Stimulated activated CD8-positive, alpha-beta memory T cell treated with anti-CD3 and anti-CD28 coated beads, Interleukin-7, amount 100 ng/mL, for 1 hour (primary cell): ENCODE data around the gene CDC37.
A peak's percentile ranks its signal among the peaks of the same experiment; 100 is the strongest.
"Not testable (repeated sequence)": the region's sequence is repeated elsewhere in the genome, so short reads cannot be mapped to it uniquely, and the experiment has no call there.

Experiments used
- DNase-seq, 2 donors: peaks; one replicate each; pipeline ENCODE4 v3.0.0-alpha.2; 2020; ENCODE audit warnings: low read depth in 2 of 2

CDC37 gene

DNA sequence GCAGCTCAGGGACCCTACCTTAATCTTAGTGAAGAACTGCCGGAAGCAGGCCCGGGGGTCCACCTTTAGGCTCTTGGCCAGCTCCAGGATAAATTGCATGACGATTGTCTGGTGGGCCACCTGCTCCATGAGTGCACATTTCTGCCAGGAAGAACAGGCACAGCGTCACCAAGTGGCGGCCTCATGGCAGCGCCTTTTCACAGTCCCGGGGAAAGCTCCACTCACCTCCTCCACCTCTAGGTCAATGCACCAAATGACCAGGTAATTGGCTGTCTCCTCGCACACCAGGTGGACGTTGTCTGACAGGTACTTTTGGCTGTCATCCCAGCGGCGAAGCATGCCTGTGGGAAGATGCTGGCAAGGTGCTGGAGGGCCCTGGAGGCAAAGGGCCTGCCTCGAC, 8.3 kb downstream of the CDC37 start:
- DNase-seq: no peak

DNA sequence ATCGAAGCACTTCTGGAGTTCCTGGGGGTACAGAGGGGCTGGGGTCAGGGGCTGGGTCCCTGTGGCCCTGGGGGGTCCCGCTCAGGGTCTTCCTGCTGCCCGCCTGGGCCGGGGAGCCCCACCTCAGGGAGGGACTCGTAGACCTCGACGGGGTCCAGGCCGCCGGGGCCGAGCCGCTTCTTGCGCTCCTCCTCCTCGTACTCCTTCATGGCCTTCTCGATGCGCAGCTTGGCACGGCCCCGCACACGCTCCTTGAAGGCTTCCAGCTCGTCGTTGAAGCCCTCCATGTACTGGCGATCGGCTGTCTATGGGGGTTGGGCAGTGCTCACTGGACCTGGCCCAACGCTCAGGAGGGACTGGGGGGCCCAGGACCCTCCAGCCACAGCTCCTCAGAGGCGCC, 10.2 kb downstream of the CDC37 start:
- DNase-seq: no peak

DNA sequence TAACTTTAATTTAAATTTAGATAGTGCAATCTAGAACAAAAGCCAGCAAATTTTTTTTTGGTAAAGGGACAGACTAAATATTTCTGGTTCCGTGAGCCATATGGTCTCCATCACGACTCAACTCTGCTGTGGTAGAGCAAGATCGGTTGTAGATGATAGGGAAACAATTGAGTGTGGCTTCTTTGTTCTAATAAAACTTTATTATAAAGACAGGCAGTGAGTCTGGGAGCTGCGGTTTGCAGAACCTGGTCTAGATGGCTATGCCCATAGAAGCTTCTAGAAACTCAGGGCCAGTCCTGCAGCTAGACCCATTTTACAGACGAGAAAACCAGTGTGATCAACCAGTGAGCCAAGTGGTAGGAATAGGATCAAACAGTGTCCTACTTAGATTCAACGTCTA, 11.2 kb downstream of the CDC37 start:
- no peak for DNase-seq

DNA sequence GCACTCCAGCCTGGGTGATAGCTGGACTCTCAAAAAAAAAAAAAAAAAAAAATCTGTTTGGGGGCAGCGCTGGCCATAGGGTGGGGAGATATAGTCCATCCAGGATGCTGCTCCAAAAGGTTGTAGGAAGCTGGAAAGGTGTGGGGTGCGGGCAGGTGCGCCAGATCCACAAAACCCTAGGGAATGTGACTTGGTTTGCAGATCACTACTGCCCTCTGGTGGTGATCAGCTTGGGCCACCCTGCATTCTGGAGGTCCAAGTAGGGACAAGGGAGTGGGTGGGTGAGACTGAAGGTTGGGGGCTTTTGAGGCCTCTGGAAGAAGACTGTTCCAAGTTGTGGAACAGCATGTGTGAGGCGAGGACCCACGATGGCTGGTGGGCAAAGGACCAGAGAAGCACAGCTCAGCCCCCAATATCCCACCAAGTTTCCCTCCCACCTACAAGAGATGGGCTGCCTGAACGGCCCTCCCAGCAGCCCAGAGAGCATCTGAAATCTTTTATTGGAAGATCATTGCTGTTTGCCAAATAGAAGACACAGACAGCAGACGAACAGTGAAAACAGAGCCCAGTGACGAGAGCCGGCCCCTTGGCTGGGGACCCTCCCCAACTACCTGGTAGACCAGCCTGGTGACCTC, 12.6 kb downstream of the CDC37 start:
- peak in 1 of 2 donors; percentile 45 for DNase-seq

DNA sequence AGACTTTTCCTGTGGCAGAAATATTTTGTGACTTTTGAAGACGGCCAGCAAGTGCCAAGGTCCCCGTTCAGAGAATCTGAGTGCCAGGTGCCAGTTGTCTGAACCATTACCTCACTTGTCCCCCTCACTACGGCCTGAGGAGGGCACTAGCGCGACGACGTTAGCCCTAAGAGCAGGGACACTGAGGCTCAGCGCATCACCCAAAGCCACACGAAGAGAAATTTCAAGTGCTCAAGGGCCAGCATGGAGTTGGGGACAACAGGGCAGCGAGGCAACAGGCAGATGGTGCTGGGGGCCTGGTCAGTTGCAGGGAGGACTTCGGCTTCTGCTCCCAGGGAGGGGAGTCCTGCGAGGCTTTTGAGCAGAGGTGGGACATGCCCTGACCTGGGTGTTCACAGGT, 13.5 kb downstream of the CDC37 start:
- no peak for DNase-seq

DNA sequence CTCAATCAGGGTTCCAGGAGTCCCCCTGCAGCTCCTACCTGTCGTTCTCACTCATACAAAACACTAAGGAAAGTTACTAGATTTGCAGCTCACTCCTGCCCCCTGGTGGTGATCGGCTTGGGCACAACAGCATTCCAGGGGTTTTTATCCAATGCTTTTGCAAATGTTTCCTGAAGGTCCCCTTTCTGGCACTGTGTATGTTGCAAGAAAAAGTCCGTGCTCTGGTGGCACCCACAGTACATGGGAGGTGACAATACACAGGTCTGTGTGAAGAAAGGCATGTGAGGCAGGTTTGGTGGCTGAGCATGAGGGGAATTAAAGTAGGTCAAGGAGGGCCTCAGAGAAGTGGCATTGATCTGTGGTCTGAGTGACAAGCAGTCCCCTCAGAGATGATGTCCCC, 14.4 kb downstream of the CDC37 start:
- DNase-seq: peak; percentile 63 to 88

DNA sequence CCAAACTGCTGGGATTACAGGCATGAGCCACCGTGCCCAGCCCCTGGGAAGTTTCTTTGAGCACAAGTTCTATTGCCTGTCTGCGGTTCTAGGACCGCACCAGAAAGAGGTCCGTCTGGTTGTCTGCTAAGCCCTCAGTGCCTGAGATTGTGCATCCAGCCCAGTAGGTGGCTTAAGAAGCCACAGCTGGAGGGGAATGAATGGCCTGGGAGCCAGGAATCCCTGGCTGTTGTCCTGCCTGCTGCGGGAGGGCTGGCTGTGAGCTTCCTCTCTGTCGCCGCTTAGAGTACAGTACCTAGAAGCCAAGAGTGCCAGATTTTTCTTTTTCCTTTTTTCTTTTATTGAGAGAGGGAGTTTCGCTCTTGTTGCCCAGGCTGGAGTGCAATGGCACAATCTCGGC, 18.8 kb downstream of the CDC37 start:
- no peak for DNase-seq

DNA sequence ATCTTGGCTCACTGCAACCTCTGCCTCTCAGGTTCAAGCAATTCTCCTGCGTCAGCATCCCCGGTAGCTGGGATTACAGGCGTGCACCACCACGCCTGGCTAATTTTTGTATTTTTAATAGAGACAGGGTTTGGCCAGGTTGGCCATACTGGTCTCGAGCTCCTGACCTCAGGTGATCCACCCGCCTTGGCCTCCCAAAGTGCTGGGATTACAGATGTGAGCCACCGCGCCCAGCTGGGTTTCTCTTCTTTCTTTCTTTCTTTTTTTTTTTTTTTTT, 20.2 kb downstream of the CDC37 start:
- not testable (repeated sequence) for DNase-seq

DNA sequence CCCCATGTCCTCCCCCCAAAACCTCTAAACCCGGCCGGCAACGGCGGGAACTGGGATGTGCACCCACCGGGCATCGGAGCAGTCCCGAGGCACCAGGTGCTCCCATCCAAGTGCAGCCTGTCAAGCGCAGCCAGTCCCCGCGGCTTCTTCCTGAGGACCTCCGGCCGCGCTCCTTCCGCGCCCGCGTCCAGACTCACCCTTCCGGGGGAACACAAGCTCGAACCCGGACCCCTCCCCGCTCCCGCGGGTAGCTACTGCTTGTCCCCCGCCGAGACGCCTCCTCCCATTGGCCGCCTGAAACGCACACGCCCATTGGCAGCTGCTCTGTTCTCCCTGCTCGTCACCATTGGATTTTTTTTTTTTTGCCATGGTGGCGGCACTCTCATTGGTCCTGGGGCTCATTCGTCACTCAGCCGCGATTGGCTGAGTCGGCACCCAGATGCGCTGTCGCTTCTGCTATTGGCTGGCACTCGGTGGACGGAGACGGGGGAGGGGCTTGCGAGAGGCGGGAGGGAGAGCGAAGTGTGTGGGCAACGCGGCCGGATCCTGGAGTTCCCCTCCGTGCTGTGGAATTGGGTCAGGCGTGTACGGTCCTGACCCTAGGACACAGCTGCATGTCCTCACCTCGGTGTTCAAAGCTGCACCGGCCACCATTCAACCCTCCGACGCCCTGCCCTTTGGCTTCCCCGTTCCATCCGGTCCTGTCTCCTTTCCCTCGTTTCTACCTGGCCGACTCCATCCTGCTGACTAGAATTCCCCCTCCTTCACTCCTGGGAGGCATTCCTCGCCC, 22.8 kb downstream of the CDC37 start, which contains the start of gene TYK2:
TYK2 (minus strand) TSS at position 260 of the 790 bp plus-strand sequence. CDS start 2,166 bp downstream, outside the sequence.
- peak; percentile 91 to 93 for DNase-seq

DNA sequence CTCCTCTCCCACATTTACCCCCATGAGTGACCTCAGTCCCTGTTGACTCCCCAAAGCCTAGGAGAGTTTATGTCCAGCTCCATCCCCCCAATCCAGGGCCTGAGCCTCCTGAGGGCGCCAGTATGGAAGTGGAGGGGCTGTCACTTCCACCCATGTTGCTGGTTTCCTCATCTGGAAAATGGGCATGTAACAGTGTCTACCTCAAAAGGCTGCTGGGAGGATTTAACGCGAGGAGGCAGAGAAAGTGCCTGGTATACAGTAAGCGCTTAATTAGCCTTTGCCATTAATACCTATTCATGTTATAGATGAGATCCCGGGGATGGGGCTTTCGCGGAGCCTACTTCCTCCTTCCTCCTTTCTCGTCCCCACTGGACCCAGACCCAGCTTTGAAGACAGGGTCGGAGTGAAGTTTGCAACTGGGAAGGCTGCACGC, 23.4 kb downstream of the CDC37 start:
- no peak for DNase-seq

DNA sequence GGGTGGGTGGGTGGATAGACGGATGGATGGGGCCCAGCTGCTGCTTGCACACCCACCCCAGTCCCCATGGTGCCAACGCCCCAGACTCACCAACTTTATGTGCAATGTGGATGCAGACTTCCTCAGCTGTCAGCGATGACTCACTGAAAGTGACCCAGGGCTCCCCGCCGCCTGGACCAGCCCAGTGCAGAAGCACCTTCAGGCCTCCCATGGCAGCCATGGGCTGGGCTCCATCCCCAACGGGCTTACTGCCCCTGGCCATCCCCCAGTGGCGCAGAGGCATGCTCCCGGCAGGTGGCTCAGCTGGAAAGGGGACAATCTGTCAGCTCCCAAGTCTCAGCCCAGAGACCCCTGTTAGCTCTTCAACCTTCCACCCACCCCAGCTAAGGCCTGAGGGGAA, 25.2 kb downstream of the CDC37 start:
- DNase-seq: no peak

DNA sequence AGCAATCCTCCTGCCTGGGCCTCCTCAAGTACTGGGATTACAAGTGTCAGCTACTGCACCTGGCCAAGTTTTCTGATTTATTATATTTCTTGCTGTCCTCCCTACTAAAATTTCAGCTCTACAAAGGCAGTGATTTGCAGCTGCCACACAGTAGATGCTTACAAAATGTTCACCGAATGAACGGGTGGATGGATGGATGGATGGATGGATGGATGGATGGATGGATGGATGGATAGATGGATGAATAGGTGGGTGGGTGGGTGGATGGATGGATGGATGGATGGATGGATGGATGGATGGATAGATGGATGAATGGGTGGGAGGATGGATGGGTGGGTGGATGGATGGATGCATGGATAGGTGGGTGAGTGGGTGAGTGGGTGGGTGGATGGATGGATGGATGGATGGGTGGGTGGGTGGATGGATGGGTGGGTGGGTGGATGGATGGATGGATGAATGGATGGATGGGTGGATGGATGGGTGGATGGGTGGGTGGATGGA, 26.2 kb downstream of the CDC37 start:
- not testable (repeated sequence) for DNase-seq

DNA sequence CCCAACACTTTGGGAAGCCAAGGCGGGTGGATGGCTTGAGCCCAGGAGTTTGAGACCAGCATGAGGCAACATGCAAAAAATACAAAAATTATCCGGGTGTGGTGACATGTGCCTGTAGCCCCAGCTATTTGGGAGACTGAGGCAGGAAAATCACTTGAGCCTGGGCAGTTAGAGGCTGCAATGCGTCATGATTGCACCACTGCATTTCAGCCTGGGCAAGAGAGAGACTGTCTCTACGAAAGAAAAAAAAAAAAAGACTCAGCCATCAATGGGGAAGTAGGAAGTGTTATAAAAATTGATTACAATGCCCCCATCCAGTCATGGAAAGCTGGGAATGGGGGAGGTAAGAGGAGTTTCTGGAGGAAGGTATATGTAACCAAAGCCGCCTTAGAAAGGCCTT, 28.4 kb downstream of the CDC37 start:
- DNase-seq: no peak

DNA sequence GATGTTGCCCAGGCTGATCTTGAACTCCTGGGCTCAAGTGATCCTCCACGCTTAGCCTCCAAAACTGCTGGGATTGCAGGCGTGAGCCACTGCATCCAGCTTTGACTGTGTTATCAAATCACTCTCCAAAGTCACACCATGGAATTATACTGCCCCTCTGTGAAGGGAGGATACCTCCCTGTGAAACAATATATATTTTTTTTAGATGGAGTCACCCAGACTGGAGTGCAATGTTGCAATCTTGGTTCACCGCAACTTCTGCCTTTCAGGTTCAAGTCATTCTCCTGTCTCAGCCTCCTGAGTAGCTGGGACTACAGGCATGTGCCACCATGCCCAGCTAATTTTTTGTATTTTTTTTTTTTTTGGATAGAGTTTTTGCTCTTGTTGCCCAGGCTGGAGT, 30.7 kb downstream of the CDC37 start:
- DNase-seq: no peak

DNA sequence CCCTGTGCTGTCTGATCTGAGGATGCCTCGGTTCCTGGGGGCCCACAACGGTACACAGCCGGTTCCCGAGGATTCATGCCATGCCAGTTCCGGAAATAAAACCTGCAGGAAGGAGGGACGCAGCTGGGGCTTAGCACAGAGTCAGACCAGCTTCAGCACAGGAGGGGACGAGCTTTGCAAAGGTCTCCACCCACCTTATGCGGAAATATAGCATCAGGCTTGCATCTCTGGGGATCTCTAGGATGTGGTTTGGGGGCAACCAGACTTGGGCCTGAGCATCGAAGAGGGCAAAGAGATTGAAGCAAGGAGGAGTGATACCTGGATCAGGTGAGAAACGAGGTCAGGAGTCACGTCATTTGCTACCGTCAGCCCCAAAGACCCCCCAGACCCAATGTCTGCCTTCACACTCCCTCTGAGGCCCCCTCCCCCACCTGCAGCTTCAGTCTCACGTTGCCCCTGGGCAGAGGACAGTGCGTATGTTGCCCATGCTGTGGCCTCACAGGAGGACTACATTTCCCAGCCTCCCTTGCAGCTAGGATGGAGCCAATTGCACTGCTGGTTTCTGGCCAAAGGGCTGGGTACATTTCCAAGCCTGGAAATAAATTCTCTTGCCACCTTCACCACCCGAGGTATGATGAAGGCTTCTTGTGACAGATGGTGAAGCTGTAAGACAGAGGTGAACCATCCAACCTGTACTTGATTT, 35.1 kb downstream of the CDC37 start:
- DNase-seq: no peak

DNA sequence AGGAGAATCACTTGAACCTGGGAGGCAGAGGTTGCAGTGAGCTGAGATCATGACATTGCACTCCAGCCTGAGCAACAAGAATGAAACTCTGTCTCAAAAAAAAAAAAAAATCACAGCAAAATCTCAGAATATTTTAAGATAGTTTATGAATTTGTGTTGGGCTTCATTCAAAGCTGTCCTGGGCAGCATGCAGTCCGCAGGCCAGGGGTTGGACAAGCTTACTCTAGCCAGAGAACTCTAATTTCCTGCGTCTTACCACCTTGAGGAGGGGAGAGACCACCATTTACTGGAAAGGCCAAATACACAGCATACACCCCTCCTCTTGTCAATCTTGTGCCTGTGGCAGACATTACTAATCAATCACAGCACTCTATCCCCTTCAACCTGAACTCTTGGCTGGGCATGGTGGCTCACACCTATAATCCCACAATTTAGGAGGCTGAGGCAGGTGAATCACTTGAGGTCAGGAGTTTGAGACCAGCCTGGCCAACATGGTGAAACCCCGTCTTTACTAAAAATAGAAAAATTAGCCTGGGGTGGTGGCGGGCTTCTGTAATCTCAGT, 36.3 kb downstream of the CDC37 start:
- not testable (repeated sequence) for DNase-seq

DNA sequence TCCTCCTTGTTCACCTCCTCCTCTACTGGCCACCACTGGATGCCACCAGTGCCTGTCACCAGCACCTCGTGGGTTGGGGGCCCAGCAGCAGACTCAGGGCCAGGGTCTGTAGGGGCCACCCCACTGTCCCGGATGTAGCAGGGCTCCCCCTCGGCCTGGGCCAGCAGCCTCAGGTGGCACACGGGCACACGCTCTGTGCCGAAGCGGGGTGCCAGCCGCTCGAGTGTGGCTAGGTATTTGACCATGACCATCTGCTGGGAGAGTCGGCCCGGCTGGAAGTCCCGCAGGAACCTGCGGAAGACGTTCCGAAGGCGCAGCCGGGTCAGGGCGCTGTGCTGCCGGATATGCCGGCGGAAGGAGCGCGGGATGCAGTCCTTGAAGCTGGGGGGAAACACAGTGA, 37.8 kb downstream of the CDC37 start:
- no peak for DNase-seq

DNA sequence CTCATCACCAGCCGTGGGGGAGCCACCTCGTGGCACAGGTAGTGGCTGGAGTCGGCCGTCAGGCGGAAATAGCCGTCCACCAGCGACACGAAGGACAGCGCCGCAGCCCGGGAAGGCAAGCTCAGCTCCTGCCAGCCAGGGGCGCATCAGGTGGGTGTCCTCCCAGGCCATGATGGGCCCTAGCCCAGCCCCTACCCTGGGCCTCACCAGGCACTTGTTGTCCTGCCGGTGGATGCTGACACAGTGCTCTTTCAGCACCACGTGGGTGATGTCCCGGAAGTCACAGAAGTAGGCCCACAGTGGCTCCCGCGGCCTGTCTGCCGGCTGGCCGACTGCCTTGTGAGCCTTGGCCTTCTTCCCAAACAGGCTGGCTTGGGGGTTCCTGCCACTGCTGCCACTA, 38.7 kb downstream of the CDC37 start:
- no peak for DNase-seq

DNA sequence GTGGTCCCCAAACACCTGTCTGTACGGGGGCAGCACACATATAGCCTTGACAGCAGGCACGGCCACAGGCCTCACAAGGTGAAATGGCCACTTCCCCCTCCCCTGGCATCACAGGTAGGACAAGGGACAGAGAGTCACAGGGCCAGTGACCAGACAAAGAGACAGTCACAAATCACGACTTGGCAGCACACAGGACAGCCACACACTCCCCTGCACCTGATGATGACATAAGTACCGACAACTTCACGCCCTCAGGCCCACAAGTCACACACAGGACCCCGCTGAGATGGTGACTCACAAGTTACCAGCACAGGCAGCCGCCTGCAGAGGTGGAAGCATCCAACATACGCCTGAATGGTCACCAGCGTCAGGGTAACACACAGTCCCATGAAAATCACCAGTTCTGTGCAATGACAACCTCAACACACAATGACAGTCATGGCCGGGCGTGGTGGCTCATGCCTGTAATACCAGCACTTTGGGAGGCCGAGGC, 39.5 kb downstream of the CDC37 start:
- no peak for DNase-seq

DNA sequence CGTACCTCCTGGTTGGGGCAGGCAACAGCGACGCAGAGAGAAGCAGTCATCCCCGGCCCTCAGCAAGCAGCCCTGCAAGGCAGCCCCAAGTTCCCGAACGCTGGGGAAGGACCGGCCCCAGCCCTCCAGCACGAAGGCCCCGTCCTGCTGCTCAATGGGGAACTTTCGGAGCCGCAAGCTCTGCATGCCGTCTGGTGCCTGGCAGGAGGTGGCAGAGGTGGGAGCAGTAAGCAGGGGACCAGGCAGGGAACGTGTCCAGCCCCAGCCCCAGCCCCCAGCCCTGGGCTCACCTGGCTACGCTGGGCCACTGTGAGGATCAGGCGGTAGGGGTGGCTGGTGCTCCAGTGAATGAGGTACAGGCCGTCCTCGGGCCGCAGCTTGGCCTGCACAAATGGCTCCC, 41.1 kb downstream of the CDC37 start:
- DNase-seq: no peak

DNA sequence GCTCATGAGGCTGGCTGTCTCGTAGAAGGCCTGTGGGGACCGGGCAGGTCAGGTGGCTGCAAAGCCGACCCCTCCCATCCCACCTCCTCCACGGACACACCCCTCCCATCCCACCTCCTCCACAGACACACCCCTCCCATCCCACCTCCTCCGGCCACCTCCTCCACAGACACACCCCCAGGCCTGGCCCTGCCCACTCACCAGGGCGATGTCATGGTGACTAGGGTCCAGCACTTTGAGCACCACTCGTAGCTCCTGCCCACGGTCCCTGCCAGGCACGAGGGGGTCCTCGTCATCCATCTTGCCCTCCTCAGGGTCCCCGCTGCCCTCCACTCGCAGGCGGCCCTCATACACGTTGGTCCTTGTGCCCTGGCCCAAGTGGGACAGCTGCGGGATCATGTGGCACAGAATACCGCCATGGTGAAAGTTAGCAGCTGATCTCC, 41.8 kb downstream of the CDC37 start:
- DNase-seq: no peak

DNA sequence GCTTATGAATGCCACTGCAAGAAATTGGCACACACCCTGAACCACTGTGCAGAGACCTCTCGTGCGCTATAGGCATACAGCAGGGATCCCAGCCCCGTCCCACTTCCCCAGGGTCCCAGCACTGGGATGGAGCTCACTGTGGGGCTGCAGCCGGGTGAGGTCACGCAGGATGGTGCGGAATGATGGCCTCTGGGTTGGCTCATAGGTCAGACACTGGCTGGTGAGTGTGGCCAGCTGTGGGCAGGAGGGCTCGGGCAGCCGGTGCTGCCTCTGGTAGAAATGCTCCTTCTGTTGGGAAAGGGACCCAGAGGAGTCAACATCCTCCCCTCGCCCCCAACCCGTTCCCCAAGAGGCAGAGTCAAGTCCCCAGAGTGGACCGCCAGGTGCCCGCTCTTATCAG, 46.9 kb downstream of the CDC37 start:
- DNase-seq: no peak
